DND-41 (cell line): ENCODE data around the gene KCNAB2.

Experiments
- ATAC-seq: fragments of 200-7000 bp; cut with Tn5 transposase; 3 replicates; pipeline ENCODE4 v1.9.1; 2021; ENCODE audit warnings: low read depth; ENCODE audit not compliant: insufficient read depth
- DNase-seq: peaks from one replicate; pipeline ENCODE4 v3.0.0-alpha.2; 2020
- H2AFZ ChIP-seq: 2 replicates; pipeline ENCODE4 v1.6.0; 2012; ENCODE audit warnings: low read depth, low read length
- H3K27ac ChIP-seq: 2 replicates; pipeline ENCODE4 v1.5.1; 2012; ENCODE audit warnings: low read length, inconsistent platforms
- H3K27me3 ChIP-seq: fragments of 200-600 bp; sonication (generic); 2 replicates; pipeline ENCODE4 v1.6.0; 2012; ENCODE audit warnings: low read length, mild to moderate bottlenecking, inconsistent platforms; ENCODE audit not compliant: insufficient read depth, poor library complexity
- H3K36me3 ChIP-seq: 2 replicates; pipeline ENCODE4 v1.5.1; 2012; ENCODE audit warnings: low read length, inconsistent platforms; ENCODE audit not compliant: insufficient read depth
- H3K4me1 ChIP-seq: 2 replicates; pipeline ENCODE4 v1.5.1; 2012; ENCODE audit warnings: mild to moderate bottlenecking, low read length; ENCODE audit not compliant: insufficient read depth
- H3K4me2 ChIP-seq: 2 replicates; pipeline ENCODE4 v1.6.0; 2012; ENCODE audit warnings: mild to moderate bottlenecking, moderate library complexity, low read length, inconsistent platforms; ENCODE audit not compliant: insufficient read depth
- H3K4me3 ChIP-seq, 2 experiments: fragments of 200-600 bp in 1 of 2; shearing (Covaris generic) in 1 of 2; 2 replicates each; pipeline ENCODE4 v1.5.1; 2012 to 2016; ENCODE audit warnings: inconsistent platforms in 2 of 2, low read length in 2 of 2, mild to moderate bottlenecking in 2 of 2, low read depth in 1 of 2, moderate library complexity in 1 of 2
- H3K79me2 ChIP-seq: 2 replicates; pipeline ENCODE4 v1.6.0; 2012; ENCODE audit warnings: low read length, inconsistent platforms; ENCODE audit not compliant: insufficient read depth
- H3K9ac ChIP-seq: 2 replicates; pipeline ENCODE4 v1.6.0; 2012; ENCODE audit warnings: low read depth, mild to moderate bottlenecking, inconsistent platforms, low read length, moderate library complexity
- H3K9me3 ChIP-seq: 2 replicates; pipeline ENCODE4 v1.5.1; 2012; ENCODE audit warnings: low read length, moderate library complexity, mild to moderate bottlenecking, inconsistent platforms; ENCODE audit not compliant: insufficient read depth, severe bottlenecking
- H4K20me1 ChIP-seq: 2 replicates; pipeline ENCODE4 v1.6.0; 2012; ENCODE audit warnings: low read length; ENCODE audit not compliant: insufficient read depth
- EZH2 ChIP-seq: IDR thresholded peaks from 3 replicates; pipeline ENCODE4 v1.6.1; 2012; ENCODE audit warnings: borderline replicate concordance, low read depth, mild to moderate bottlenecking, moderate library complexity, low read length, inconsistent platforms; ENCODE audit not compliant: severe bottlenecking
- TF ChIP-seq, protein P1 (sequence below): IDR thresholded peaks from 2 replicates; pipeline ENCODE4 v1.5.1; 2012; ENCODE audit warnings: borderline replicate concordance, low read length, moderate library complexity, mild to moderate bottlenecking; ENCODE audit not compliant: poor library complexity, severe bottlenecking; ENCODE audit errors: extremely low read depth

KCNAB2 gene

GRCh38 chr1:6091823-6092109 is 46.1 kb downstream of the KCNAB2 start:
- Histone ChIP-seq H3K79me2 (no peaks in the 10 kb centered on the region), H4K20me1 (peaks cover 10% of the 10 kb centered on the region; the same call in 1 of the 2 replicates), H3K27ac (no peak overlapping the region), H3K36me3 (peaks cover 19% of the 10 kb centered on the region; the same call in 1 of the 2 replicates), H3K4me1 (no peaks in the 10 kb centered on the region), H3K9me3 (no peaks in the 10 kb centered on the region), H3K4me3 (no peak overlapping the region), H2AFZ (no peak overlapping the region), H3K4me2 (no peak overlapping the region), H3K27me3 (no peaks in the 10 kb centered on the region), H3K9ac (no peak overlapping the region)
- DNase-seq = no peak
- ATAC-seq = no peak
- no peak for TF ChIP-seq EZH2
- TF ChIP-seq, protein P1, sequence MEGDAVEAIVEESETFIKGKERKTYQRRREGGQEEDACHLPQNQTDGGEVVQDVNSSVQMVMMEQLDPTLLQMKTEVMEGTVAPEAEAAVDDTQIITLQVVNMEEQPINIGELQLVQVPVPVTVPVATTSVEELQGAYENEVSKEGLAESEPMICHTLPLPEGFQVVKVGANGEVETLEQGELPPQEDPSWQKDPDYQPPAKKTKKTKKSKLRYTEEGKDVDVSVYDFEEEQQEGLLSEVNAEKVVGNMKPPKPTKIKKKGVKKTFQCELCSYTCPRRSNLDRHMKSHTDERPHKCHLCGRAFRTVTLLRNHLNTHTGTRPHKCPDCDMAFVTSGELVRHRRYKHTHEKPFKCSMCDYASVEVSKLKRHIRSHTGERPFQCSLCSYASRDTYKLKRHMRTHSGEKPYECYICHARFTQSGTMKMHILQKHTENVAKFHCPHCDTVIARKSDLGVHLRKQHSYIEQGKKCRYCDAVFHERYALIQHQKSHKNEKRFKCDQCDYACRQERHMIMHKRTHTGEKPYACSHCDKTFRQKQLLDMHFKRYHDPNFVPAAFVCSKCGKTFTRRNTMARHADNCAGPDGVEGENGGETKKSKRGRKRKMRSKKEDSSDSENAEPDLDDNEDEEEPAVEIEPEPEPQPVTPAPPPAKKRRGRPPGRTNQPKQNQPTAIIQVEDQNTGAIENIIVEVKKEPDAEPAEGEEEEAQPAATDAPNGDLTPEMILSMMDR = no peak

- no peak overlapping the region for H3K27ac ChIP-seq
- no peaks in the 10 kb centered on the region for H3K27me3 ChIP-seq
- no peaks in the 10 kb centered on the region for H3K79me2 ChIP-seq
- no peaks in the 10 kb centered on the region for H3K9me3 ChIP-seq
- no peak overlapping the region for H3K9ac ChIP-seq
- TF ChIP-seq EZH2 = no peak
- TF ChIP-seq, protein P1 = no peak
- H3K36me3 ChIP-seq = peaks cover 23% of the 10 kb centered on the region
- H3K4me1 ChIP-seq = no peaks in the 10 kb centered on the region
- no peak overlapping the region for H3K4me3 ChIP-seq
- H2AFZ ChIP-seq = no peak overlapping the region
- ATAC-seq = no peak
- DNase-seq = no peak
- no peak overlapping the region for H3K4me2 ChIP-seq
- H4K20me1 ChIP-seq = peaks cover 10% of the 10 kb centered on the region; the same call in 1 of the 2 replicates
Measured at GRCh38 chr1:6092211-6092610, 46.5 kb downstream of the KCNAB2 start.

GRCh38 chr1:6093071-6093470 is 47.4 kb downstream of the KCNAB2 start:
- no peaks in the 10 kb centered on the region for H3K27me3 ChIP-seq
- TF ChIP-seq, protein P1 = no peak
- H4K20me1 ChIP-seq = peaks cover 10% of the 10 kb centered on the region; the same call in 1 of the 2 replicates
- no peaks in the 10 kb centered on the region for H3K4me1 ChIP-seq
- DNase-seq (no peak), ATAC-seq (no peak)
- H3K4me2 ChIP-seq = no peak overlapping the region
- H3K9me3 ChIP-seq = no peaks in the 10 kb centered on the region
- H3K9ac ChIP-seq = no peak overlapping the region
- no peaks in the 10 kb centered on the region for H3K79me2 ChIP-seq
- H3K4me3 ChIP-seq = no peak overlapping the region
- no peak overlapping the region for H2AFZ ChIP-seq
- H3K36me3 ChIP-seq = peaks cover 30% of the 10 kb centered on the region
- H3K27ac ChIP-seq = no peak overlapping the region

DNA sequence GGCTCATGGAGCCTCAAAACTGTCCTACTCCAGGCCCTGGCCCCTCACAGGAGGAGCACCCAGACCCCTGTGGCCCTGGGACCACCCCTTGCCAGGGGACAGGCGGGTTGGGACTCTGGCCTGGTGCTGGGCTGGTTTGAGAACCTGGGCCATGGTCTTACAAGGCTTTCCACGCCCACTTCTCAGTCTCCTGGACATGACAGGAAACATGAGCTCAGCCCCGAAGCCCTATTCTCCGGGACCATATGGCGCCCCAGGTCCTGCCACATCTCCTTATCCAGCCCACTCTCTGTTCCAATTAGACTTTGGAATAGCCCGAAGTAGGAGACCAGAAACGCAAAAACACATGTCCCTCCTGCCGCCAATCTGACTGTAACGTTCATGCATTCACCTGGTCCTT is 47.9 kb downstream of the KCNAB2 start:
- DNase-seq (no peak), ATAC-seq (no peak)
- no peak overlapping the region for H3K27ac ChIP-seq
- no peak overlapping the region for H3K4me3 ChIP-seq
- H4K20me1 ChIP-seq = peaks cover 10% of the 10 kb centered on the region; the same call in 1 of the 2 replicates
- no peak overlapping the region for H3K9ac ChIP-seq
- no peaks in the 10 kb centered on the region for H3K9me3 ChIP-seq
- TF ChIP-seq EZH2 = no peak
- TF ChIP-seq, protein P1 = no peak
- no peaks in the 10 kb centered on the region for H3K79me2 ChIP-seq
- H3K27me3 ChIP-seq = no peaks in the 10 kb centered on the region
- H2AFZ ChIP-seq = no peak overlapping the region
- no peak overlapping the region for H3K4me2 ChIP-seq
- no peaks in the 10 kb centered on the region for H3K4me1 ChIP-seq
- H3K36me3 ChIP-seq = peaks cover 35% of the 10 kb centered on the region
